TTC549 (cell line): ENCODE data around the gene ZCCHC14.

ENCODE experiments used
- FAIRE-seq: peaks from 2 replicates; lab custom pipeline; 2012; peaks lifted over from hg19 to GRCh38; lab: Jason Lieb, UNC

ZCCHC14 gene

GRCh38 chr16:87492721-87493607, at the start of gene ZCCHC14:
TSS of gene ZCCHC14 (minus strand) at chr16:87493024. CDS start at chr16:87492238, 786 bp downstream.
- no peak for FAIRE-seq

DNA sequence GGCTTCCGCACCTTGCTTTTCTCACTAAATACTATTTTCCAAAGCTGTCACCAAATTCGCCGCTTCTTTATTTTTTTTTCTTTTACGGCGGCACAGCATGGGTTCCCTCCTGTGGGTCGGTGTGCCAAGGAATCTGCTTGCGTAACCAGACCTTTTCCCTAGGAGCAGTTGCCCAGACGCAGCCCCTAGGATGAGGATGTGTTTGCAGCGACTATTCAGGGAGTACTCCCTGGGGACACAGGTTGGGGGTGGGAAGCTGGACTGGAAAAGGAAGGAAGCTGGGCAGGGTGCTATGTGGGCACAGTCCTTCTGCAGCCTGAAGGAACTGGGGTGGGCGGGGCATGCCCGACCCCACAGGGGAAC, 49.0 kb upstream of the ZCCHC14 start:
- FAIRE-seq: no peak

- no peak for FAIRE-seq
These were observed 48.5 kb upstream of the ZCCHC14 start for GRCh38 chr16:87541147-87541871.

GRCh38 chr16:87540897-87541146, 48.0 kb upstream of the ZCCHC14 start:
- FAIRE-seq: no peak

DNA sequence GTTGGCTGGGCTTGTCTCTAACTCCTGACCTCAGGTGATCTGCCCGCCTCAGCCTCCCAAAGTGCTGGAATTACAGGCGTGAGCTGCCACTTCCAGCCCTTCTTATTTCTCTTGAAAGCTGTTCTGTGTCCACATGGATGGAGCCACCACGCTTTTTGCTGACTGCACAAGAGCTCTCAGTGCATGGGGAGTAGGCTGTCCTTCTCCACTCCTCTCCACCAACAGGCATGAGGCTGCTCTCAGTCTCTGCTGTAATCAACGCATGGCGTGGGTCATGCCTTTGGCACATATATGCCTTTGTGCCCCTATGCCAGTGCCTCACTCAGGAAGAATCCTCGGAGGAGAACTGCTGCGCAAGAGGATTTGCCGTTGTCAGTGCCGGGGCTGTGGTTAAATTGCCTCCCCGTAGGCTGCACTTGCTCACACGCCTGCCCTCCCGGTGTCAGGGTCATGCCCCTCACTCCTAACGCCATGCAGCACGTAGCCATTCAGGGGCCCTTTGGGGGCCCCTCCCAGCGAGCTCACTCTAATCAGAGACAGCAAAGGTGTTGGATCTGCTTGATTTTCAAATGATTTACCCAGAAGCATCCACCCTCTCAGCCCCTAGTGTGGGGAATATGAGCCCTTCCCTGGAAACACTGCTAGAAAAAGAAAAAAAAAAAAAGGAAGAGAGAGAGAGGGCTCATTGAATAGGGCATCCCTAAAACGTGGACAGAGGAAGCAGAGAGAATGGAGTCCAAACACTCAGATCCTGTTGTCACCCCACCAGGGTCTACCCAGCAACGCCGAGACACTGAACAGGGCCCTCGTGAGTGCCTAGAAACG, 47.5 kb upstream of the ZCCHC14 start:
- no peak for FAIRE-seq

DNA sequence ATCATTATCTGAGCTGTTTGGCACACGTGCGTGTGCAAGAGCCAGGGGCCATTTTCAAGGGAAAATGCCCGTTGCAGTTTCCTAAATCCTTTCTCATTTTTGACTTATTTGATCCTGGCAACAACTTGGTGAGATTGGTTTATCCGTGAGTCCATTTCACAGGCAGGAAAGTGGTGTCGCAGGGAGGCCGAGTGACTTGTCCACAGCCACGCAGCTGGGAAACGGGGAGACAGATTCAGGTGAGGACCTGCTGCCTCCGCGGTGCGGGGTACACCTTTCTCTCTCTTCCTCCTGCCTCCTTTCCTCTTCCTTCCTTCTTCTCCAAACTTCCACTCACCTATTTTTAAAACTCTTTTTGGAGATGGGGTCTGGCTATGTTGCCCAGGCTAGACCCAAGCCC, 46.3 kb upstream of the ZCCHC14 start:
- no peak for FAIRE-seq

DNA sequence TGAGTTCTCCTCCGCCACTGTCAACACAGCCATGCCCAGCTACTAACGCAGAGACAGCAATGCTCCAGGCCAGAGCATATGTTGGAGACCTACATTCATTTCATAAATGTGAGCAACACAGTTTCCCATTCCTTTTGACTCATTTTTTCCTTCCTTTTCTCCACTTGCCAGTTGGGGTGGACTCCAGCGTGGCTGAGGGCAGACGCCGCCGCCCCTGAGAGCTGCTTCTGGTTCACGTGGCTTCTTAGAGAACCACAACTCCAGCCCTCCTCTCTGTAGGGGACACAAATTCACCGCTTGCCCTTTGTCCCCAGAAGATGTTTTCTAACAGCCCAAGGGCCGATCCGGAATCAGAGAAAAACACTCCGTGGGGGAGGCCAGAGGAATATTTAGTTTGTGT, 45.8 kb upstream of the ZCCHC14 start:
- FAIRE-seq: no peak

DNA sequence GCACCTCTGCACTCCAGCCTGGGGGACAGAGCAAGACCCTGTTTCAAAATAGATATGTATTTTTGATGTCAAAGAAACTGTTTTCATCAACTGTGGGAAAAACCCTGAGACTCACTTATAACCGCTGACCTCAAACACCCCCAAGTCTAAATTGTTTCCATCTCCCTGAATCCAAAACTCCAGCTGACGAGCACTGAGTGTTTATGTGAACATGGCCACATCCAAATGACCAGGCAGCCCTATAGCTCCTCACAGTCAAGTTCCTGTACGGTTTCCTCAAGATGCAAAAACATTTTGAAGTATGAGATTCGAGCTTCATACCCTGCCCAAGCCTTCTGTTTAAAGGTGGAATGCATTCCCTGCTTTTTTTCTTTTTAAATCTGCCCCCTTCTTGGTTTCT, 45.3 kb upstream of the ZCCHC14 start:
- FAIRE-seq: no peak

- FAIRE-seq: no peak
These were observed 43.9 kb upstream of the ZCCHC14 start for GRCh38 chr16:87536795-87537142.

- no peak for FAIRE-seq
These were observed 43.3 kb upstream of the ZCCHC14 start for GRCh38 chr16:87535855-87536794.

DNA sequence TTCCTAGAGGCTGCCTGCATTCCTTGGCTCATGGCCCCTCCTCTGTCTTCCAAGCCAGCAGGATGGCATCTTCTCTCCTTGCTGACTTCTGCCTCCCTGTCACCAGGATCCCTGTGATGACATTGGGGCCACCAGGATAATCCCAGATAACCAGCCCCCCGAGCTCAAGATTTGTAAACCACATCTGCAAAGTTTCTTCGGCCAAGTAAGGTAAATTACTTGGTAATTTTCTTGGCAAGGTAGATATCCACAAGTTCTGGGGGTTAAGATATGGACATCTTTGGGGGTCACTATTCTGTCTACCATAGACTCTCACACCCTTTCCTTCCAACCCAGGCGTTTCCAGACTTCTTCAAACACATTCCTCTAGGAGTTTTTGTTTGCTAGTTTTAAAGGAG, 42.6 kb upstream of the ZCCHC14 start:
- no peak for FAIRE-seq

GRCh38 chr16:87534751-87535150, 41.9 kb upstream of the ZCCHC14 start:
- no peak for FAIRE-seq

GRCh38 chr16:87534030-87534653, 41.3 kb upstream of the ZCCHC14 start:
- no peak for FAIRE-seq

DNA sequence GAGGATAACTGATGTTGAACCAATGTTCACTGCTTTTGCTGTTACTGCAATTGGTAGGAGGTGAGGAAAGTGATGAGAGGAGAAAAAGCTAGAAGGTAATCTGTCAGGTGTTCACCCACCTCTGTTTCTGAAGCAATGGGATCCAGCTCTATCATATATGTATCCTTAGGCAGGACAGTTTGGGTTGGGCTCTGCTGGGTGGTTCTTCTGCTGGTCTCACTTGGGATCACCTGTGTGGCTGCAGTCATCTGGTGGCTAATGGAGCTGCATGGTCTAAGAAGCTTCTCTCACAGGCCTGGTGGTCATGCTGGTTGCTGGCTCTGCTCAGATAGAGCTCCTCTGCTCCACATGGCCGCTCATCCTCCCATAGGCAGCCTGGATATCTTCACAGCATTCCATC, 40.2 kb upstream of the ZCCHC14 start:
- FAIRE-seq: no peak

- no peak for FAIRE-seq
These were observed 38.6 kb upstream of the ZCCHC14 start for GRCh38 chr16:87531418-87531817.

GRCh38 chr16:87528690-87529579, 36.1 kb upstream of the ZCCHC14 start:
- no peak for FAIRE-seq

DNA sequence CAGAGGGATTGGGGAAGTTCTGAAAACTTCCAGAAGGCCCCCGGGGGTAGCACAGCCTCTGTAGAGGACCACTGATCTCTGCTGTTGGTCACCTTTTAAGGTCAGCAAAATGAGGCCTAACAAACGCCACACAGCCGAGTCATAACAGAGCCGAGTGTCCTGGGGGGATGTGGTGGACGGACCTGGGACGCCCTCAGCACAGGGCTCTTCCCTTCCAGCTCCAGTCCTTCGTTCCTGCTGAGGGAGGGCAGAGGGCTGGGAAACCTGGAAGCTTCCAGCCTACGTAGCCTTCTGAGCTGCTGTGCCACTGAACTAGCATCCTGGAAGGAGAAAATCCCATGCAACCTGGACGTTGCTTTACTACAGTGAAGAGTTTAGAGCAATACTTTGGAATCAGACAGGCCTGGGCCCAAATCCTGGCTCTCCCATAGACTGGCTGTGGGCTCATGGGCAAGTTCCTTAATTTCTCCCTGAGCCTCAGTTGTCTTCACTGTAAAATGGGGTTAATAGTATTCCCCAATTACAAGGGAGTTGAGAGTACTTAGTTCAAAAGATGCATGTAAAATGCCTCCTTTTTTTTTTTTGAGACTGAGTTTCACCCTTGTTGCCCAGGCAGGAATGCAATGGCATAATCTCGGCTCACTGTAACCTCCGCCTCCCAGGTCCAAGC, 34.4 kb upstream of the ZCCHC14 start:
- FAIRE-seq: no peak

- no peak for FAIRE-seq
These were observed 33.6 kb upstream of the ZCCHC14 start for GRCh38 chr16:87526238-87526947.

- no peak for FAIRE-seq
These were observed 32.5 kb upstream of the ZCCHC14 start for GRCh38 chr16:87525352-87525751.
